Vein endothelial cell (primary cell): ENCODE data around the gene TSACC. TPM values are rescaled to one million over a fixed set of nuclear protein-coding genes. Genes with fewer than 3 reads are reported as not detected.

Experiments
- total RNA-seq: library from RNA; depleted of rRNA; stranded (reverse); fragments of >200 nt; gene quantifications from 2 replicates; pipeline ENCODE4 v1.2.3, GENCODE V29; 2012

The TSACC gene
- total RNA-seq = 0.65 TPM in 1 of 2 replicates, not detected in the other

GRCh38 chr1:156338180-156338976 is at the start of gene TSACC, which contains the start of gene CCT3:
TSS of gene TSACC (plus strand) at chr1:156338526. CDS start at chr1:156339758, 1,232 bp downstream.
TSS of gene CCT3 (minus strand) at chr1:156338292. CDS start at chr1:156338184, 108 bp downstream.

GRCh38 chr1:156295391-156295947 is 42.9 kb upstream of the TSACC start, which contains the start of gene GLMP:
TSS of gene GLMP (minus strand) at chr1:156295679. CDS start at chr1:156295645, 34 bp downstream.

GRCh38 chr1:156298852-156299357 is 39.4 kb upstream of the TSACC start, which contains the start of gene VHLL:
TSS of gene VHLL (minus strand) at chr1:156299307. CDS start at chr1:156299189, 118 bp downstream.

GRCh38 chr1:156368889-156369684 is 30.8 kb downstream of the TSACC start, which contains the start of gene RHBG:
TSS of gene RHBG (plus strand) at chr1:156369211. CDS start at chr1:156369250, 39 bp downstream.

Other genes with a start within 250 kb of the TSACC start
- gene LMNA, start 223.8 kb upstream of the TSACC start, total RNA-seq = 724 and 847 TPM in 2 replicates
- 0.29 and 0.65 TPM in 2 replicates for gene SEMA4A, start 184.9 kb upstream of the TSACC start, total RNA-seq
- 18.3 and 21.3 TPM in 2 replicates for gene SLC25A44, start 144.4 kb upstream of the TSACC start, total RNA-seq
- 51.9 and 54.3 TPM in 2 replicates for gene PMF1, start 125.5 kb upstream of the TSACC start, total RNA-seq
- gene BGLAP, start 96.3 kb upstream of the TSACC start, total RNA-seq = 0.19 and 0.33 TPM in 2 replicates
- gene PAQR6, start 90.5 kb upstream of the TSACC start, total RNA-seq = 0.33 and 0.57 TPM in 2 replicates
- gene SMG5, start 55.7 kb upstream of the TSACC start, total RNA-seq = 72.8 and 73.3 TPM in 2 replicates
- 0.98 and 1.9 TPM in 2 replicates for gene TMEM79, start 54.2 kb upstream of the TSACC start, total RNA-seq
- 54.7 and 83.6 TPM in 2 replicates for gene GLMP, start 42.8 kb upstream of the TSACC start, total RNA-seq
- 0.33 TPM in 1 of 2 replicates, not detected in the other for gene VHLL, start 39.2 kb upstream of the TSACC start, total RNA-seq
- 523 and 571 TPM in 2 replicates for gene CCT3, start 234 bp upstream of the TSACC start, total RNA-seq
- gene RHBG, start 30.7 kb downstream of the TSACC start, total RNA-seq = not detected in 2 replicates
- 21.6 and 29.4 TPM in 2 replicates for gene MEF2D, start 162.2 kb downstream of the TSACC start, total RNA-seq
- 19.6 and 21.5 TPM in 2 replicates for gene IQGAP3, start 234.0 kb downstream of the TSACC start, total RNA-seq
- not detected in 2 replicates for gene TTC24, start 241.2 kb downstream of the TSACC start, total RNA-seq